AG08396 (cell line): Measurements from ENCODE around the gene SETD6.

Experiments used
- DNase-seq: peaks from one replicate; pipeline ENCODE4 v3.0.0; 2012; ENCODE audit warnings: low spot score, mixed read lengths

SETD6 gene

GRCh38 chr16:58493756-58494431, 21.4 kb upstream of the SETD6 start:
- no peak for DNase-seq

- DNase-seq: peak; percentile 97
These were observed 20.3 kb upstream of the SETD6 start for GRCh38 chr16:58494981-58495520.

GRCh38 chr16:58495521-58496331, 19.6 kb upstream of the SETD6 start:
- DNase-seq: peak; percentile 36

GRCh38 chr16:58497468-58497867, 17.8 kb upstream of the SETD6 start:
- DNase-seq: no peak

- no peak for DNase-seq
These were observed 17.4 kb upstream of the SETD6 start for GRCh38 chr16:58497935-58498334.

GRCh38 chr16:58498341-58499091, 16.8 kb upstream of the SETD6 start:
- DNase-seq: no peak

- no peak for DNase-seq
These were observed 16.2 kb upstream of the SETD6 start for GRCh38 chr16:58499092-58499511.

- peak; percentile 80 for DNase-seq
These were observed 15.5 kb upstream of the SETD6 start, which contains the start of gene NDRG4 for GRCh38 chr16:58499615-58500351. NDRG4 (plus strand) TSS chr16:58500143; CDS start chr16:58500249, 106 bp downstream.

GRCh38 chr16:58500430-58501241, 14.7 kb upstream of the SETD6 start:
- DNase-seq: no peak

GRCh38 chr16:58501242-58502131, 13.8 kb upstream of the SETD6 start:
- DNase-seq: no peak

- DNase-seq: no peak
These were observed 12.9 kb upstream of the SETD6 start for GRCh38 chr16:58502217-58502921.

- DNase-seq: no peak
These were observed 12.0 kb upstream of the SETD6 start for GRCh38 chr16:58503166-58503862.

- no peak for DNase-seq
These were observed 11.2 kb upstream of the SETD6 start for GRCh38 chr16:58503863-58504688.

- DNase-seq: no peak
These were observed 8.8 kb upstream of the SETD6 start for GRCh38 chr16:58506241-58507194.

- no peak for DNase-seq
These were observed 7.9 kb upstream of the SETD6 start for GRCh38 chr16:58507195-58507962.
